Measurements from ENCODE around the gene DOCK6. TPM values are rescaled to one million over a fixed set of nuclear protein-coding genes. Genes with fewer than 3 reads are reported as not detected.

DOCK6 gene
- polyA plus RNA-seq, 1 donor (not counting 4 experiments of a cell fraction or from before 2014, with no cell fraction given) = 9.1 TPM

GRCh38 chr19:11304936-11305335 lies 42.6 kb upstream of the DOCK6 start:
- H3K4me3 ChIP-seq (ENCODE audit: control insufficient read depth in 2 of 3, extremely low read depth in 1 of 3, insufficient read depth in 2 of 3, low read depth in 1 of 3, low read length in 3 of 3) = no peak overlapping the region
- FAIRE-seq = no peak
- no peak for DNase-seq (ENCODE audit: low read depth, low spot score)
- H3K9me3 ChIP-seq (ENCODE audit: control insufficient read depth, low read depth, low read length) = no peaks in the 10 kb centered on the region
- H3K27ac ChIP-seq (ENCODE audit: control insufficient read depth, insufficient read depth, low read length) = no peak overlapping the region
- no peaks in the 10 kb centered on the region for H3K79me2 ChIP-seq (ENCODE audit: control insufficient read depth, insufficient read depth, low read length)
- no peaks in the 10 kb centered on the region for H4K20me1 ChIP-seq (ENCODE audit: control insufficient read depth, extremely low read depth, insufficient read depth, low read length)
- no peak overlapping the region for H2AFZ ChIP-seq (ENCODE audit: control insufficient read depth, low read length)
- no peak for TF ChIP-seq EZH2 (IDR thresholded peaks at IDR 0.05; ENCODE audit: low read length)
- TF ChIP-seq CTCF (optimal IDR thresholded peaks at IDR 0.05 in 1 of 3, IDR thresholded peaks at IDR 0.05 in 1 of 3, conservative IDR thresholded peaks at IDR 0.05 in 1 of 3; ENCODE audit: extremely low read depth in 1 of 3, insufficient read depth in 2 of 3, low read length in 3 of 3) = no peak
- no peak overlapping the region for H3K9ac ChIP-seq (ENCODE audit: control insufficient read depth, extremely low read depth, insufficient read depth, low read length)
- H3K4me1 ChIP-seq (ENCODE audit: control insufficient read depth, extremely low read depth, insufficient read depth, low read length) = no peaks in the 10 kb centered on the region
- no peaks in the 10 kb centered on the region for H3K36me3 ChIP-seq (ENCODE audit: control insufficient read depth in 2 of 2, extremely low read depth in 1 of 2, insufficient read depth in 2 of 2, low read length in 2 of 2)
- H3K9me1 ChIP-seq (ENCODE audit: control insufficient read depth, extremely low read depth, insufficient read depth, low read length) = no peaks in the 10 kb centered on the region
- no peak overlapping the region for H3K4me2 ChIP-seq (ENCODE audit: control insufficient read depth, extremely low read depth, insufficient read depth, low read depth, low read length)
- dilution Hi-C loops (cut with MboI; ENCODE audit: extremely low pct_ligation_motif_present, low sequenced_read_pairs) = no loop called here
- H3K27me3 ChIP-seq (ENCODE audit: control insufficient read depth, extremely low read depth, insufficient read depth, low read length) = peaks cover 3% of the 10 kb centered on the region

GRCh38 chr19:11300811-11301120 lies 38.4 kb upstream of the DOCK6 start:
- no peak for FAIRE-seq
- Histone ChIP-seq H3K27me3 (ENCODE audit: control insufficient read depth, extremely low read depth, insufficient read depth, low read length) (peaks cover 3% of the 10 kb centered on the region), H2AFZ (ENCODE audit: control insufficient read depth, low read length) (no peak overlapping the region), H3K4me2 (ENCODE audit: control insufficient read depth, extremely low read depth, insufficient read depth, low read depth, low read length) (no peak overlapping the region), H3K9me3 (ENCODE audit: control insufficient read depth, low read depth, low read length) (no peaks in the 10 kb centered on the region), H3K79me2 (ENCODE audit: control insufficient read depth, insufficient read depth, low read length) (no peaks in the 10 kb centered on the region), H3K9ac (ENCODE audit: control insufficient read depth, extremely low read depth, insufficient read depth, low read length) (no peak overlapping the region), H3K4me3 (ENCODE audit: control insufficient read depth in 2 of 3, extremely low read depth in 1 of 3, insufficient read depth in 2 of 3, low read depth in 1 of 3, low read length in 3 of 3) (no peak overlapping the region), H4K20me1 (ENCODE audit: control insufficient read depth, extremely low read depth, insufficient read depth, low read length) (no peaks in the 10 kb centered on the region), H3K4me1 (ENCODE audit: control insufficient read depth, extremely low read depth, insufficient read depth, low read length) (no peaks in the 10 kb centered on the region), H3K27ac (ENCODE audit: control insufficient read depth, insufficient read depth, low read length) (no peak overlapping the region), H3K36me3 (ENCODE audit: control insufficient read depth in 2 of 2, extremely low read depth in 1 of 2, insufficient read depth in 2 of 2, low read length in 2 of 2) (no peaks in the 10 kb centered on the region), H3K9me1 (ENCODE audit: control insufficient read depth, extremely low read depth, insufficient read depth, low read length) (no peaks in the 10 kb centered on the region)
- DNase-seq (ENCODE audit: low read depth, low spot score) = no peak
- TF ChIP-seq CTCF (optimal IDR thresholded peaks at IDR 0.05 in 1 of 3, IDR thresholded peaks at IDR 0.05 in 1 of 3, conservative IDR thresholded peaks at IDR 0.05 in 1 of 3; ENCODE audit: extremely low read depth in 1 of 3, insufficient read depth in 2 of 3, low read length in 3 of 3) (no peak), EZH2 (IDR thresholded peaks at IDR 0.05; ENCODE audit: low read length) (no peak)
- dilution Hi-C loops (cut with MboI; ENCODE audit: extremely low pct_ligation_motif_present, low sequenced_read_pairs) = no loop called here

All from keratinocyte (primary cell).